Astrocyte of the hippocampus (primary cell): ENCODE measurements around the gene AASS.
A peak's percentile ranks its signal among the peaks of the same experiment; 100 is the strongest.
"Not testable (repeated sequence)": the region's sequence is repeated elsewhere in the genome, so short reads cannot be mapped to it uniquely, and the experiment has no call there.

Experiments
- DNase-seq: peaks from one replicate; pipeline ENCODE4 v3.0.0; 2011; ENCODE audit warnings: low read depth, low spot score

AASS gene

DNA sequence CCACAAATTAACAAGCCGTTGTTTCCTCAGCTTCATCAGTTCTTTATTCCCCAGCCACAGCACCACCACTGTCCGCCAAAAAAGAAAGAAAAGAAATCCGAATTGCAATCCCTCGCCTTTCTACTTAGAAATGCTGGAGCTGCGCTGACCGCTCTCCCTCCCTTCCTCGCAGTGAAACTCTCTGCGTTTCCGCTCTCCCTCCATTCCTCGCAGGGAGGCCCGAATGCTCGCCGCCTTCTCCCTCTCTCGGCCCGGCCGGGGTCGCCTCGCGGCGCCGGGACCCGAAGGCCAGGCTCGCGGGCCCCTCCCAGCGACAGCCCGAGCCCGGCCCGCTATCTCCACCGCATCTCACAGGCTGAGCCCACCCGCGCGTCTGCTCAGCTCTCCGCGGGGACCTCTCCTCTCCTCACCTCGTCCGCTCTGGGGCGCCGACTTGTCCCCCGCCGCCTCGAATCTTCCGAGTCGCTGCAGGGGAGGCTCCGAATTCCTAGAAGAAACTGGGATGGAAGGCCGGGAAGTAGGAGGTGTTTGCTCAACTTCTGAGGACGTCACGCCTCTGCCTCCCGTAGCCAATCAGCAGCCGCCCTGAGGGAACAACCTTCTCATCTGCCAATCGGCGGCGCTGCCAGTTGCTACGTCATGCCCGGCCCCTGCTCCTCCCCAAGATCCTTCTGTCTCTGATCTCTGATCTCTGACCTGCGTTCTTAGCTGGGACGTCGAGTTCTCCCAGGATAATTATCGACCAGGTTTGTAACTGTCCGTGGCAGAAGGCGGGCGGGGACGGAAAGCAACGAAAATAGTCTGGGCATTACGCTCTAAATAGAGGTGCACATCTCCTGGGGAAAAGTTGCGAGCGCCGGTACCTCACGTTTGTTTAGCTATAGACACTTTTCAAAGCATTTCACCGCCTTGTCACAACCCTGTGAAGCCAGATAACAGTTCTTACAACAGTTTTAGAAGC, at the start of gene AASS:
AASS (minus strand) TSS at position 499 of the 961 bp plus-strand sequence. CDS start 10,523 bp downstream, outside the sequence.
- DNase-seq, result peak; percentile 98

- DNase-seq, result no peak
Observed at GRCh38 chr7:122188785-122189184, 44.7 kb upstream of the AASS start.

GRCh38 chr7:122183106-122183505, 39.1 kb upstream of the AASS start:
- DNase-seq, result no peak

GRCh38 chr7:122182081-122182480, 38.0 kb upstream of the AASS start:
- no peak for DNase-seq

GRCh38 chr7:122172144-122172543, 28.1 kb upstream of the AASS start:
- DNase-seq, result not testable (repeated sequence)

DNA sequence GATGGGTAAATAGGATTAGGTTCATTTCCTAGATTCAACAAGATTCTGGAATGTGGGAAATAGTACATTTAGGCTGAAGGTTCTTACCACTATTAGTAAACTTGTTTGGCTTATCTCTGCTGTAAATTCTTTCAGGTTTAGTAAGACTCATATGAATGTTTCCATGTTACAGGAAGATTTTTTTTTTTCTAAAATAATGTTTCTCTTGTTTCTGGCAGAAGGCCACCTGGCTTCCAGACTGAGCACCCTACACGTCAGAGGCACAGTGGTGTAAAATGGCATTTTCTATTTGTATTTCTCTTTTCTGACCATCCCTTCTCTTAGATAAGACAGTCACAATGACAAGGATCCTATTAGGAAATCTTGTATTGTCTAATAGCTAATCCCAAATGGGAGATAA, 22.7 kb upstream of the AASS start:
- peak; percentile 75 for DNase-seq

DNA sequence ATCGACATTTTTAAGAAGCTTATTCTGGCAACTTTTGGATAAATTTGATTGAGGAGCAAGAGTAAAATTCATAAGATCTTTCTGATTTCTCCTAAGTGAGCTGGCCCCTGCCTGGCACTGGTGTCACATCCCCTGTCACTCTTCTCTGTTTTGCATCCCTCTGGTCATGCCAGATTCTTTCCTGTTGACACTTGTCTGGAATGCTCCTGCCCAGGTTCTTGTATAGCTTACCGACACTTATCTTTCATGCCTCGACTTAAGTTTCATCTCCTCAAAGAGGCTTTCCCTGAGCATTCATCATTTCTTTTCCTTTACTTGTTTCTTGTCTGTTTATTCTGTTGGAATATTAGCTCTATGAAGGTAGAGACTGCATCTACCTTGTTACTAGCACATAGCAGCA, 22.2 kb upstream of the AASS start:
- DNase-seq, result no peak

GRCh38 chr7:122161628-122162027, 17.6 kb upstream of the AASS start:
- peak; percentile 13 for DNase-seq

DNA sequence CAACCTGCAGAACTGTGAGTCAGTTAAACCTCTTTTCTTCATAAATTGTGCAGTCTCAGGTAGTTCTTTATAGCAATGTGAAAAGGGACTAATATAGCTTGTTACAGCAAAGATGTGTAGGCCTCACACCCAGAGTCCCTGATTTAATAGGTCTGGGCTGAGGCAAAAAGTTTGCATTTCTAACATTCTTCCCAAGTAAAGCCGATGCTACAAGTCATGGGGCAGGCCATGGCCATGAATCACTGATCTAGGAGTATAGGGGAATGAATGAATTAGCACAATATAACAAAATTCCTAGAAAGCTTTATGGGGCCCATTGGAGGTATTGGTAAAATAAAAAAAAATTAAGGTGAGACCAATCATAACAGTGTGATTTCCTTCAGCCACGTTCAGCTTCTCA, 11.5 kb upstream of the AASS start:
- DNase-seq, result peak; percentile 28

DNA sequence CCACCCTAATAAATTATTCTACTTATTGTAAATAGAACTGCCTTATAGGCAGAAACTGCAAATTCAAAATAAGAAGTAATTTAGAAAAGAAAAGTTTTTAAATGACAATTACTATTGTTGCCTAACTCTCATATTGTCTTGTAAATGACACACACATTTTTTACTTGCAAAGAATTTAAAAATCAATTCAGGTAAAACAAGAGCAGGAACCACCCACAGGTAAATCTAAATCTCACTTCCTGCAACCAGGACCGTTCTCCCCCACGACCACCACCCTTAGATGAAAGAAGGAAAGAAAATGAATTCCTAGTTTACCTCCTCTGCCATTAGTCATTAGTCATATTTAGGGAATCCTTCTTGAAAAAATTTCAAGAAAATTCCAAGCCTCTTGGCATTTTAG, 4.8 kb upstream of the AASS start:
- DNase-seq, result no peak

GRCh38 chr7:122148081-122148480, 4.0 kb upstream of the AASS start:
- DNase-seq, result no peak

GRCh38 chr7:122145937-122146645, 2.0 kb upstream of the AASS start:
- no peak for DNase-seq

DNA sequence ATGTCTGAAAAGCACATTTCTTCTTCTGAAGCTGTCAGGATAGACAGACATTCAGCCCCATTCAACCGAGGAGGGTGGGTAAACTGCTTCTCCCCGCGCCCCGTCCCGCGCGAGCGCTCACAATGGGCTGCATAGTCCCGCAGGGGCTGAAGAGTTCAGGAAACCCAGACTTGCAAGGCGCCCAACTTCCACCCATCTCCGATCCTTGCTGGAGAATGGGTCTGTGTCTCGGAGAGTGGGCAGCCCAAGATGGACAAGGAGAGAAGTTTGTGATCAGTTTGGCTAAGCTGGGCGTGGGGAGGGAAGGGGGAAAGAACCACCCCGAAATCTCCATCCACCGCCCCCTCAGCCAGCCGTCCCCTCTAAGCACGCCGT, 686 bp downstream of the AASS start:
- DNase-seq, result peak; percentile 57

DNA sequence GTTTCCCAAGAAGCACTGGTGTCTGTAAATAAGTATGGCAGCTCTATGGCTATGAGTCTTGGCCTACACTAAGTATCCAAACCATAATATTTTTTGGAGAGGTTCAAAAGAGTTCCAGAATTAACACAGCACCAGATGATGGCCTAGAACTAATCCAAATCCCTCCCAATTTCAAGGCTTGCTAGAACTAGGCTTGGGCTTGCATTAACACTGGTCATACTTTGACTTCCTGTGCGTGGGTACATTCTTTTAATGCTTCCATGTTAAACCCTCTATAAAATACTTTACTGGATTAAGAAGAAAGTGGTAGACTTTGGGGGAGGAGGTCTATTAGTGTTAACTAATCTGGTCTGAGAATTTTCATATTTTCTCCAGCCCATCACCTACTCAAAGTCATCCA, 3.1 kb downstream of the AASS start:
- DNase-seq, result no peak

DNA sequence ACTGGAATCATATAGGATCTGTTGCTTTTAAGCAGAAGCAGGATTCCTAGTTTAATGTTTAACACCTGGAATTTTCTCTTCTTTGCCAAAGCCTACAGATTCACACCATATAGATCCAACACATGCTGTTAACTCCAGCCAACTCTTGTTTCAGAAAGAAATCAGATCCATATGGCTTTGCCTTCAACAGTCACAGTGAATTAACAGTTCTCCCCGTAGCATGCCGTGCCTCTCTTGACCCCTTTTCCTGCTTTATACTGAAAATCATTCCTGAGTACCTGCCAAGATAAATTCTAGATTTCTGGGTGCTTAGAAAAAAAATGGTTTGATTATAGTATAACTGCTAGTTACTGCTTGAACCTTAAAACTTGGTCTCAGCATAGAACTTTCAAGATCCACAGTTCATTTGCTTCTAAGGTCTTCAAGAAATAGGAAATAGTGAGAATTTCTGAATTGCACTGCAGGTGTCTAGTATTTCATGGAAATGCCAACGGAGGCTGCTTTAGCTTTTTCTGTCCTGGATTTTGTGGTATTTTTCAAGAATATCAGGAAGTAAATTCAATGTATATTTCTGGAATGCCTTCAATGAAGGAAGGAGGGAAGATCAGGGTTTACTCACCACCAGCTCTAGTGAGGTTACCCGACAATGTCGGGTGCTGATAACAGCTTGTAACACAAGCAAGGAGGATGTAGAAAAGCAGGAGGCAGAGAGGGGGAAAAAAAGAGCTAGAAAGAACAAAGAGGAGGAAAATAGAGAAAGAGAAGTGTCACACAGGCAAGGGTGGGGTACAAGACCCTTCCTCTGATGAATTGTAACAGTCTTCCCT, 6.6 kb downstream of the AASS start:
- DNase-seq, result peak; percentile 20

DNA sequence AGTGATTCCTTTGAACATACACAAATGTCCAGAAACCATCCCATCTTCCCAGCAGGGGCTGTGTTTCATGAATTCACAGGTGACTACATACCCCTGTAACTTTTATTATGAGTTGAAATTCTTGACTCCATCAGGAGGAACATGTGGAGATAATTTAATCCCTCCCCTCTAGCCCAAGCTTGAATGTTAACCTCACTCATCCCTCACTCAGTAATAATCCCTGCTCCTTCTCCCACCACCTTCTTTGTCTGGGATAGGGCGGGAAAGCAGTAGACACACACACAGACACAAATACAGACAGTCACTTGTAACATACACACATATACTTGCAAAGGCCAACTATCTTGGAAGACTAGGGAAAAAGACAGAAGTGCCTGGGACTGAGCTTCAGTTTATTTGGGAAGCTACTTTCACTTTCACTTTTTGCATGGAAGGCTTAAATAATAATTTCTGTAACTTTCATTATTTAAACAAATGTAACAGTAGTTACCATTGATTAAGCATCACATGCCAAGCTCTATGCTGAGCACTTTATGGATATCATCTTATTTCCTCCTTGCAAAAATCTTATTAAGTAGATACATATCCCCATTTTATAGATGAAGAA, 7.3 kb downstream of the AASS start:
- DNase-seq, result peak; percentile 28

DNA sequence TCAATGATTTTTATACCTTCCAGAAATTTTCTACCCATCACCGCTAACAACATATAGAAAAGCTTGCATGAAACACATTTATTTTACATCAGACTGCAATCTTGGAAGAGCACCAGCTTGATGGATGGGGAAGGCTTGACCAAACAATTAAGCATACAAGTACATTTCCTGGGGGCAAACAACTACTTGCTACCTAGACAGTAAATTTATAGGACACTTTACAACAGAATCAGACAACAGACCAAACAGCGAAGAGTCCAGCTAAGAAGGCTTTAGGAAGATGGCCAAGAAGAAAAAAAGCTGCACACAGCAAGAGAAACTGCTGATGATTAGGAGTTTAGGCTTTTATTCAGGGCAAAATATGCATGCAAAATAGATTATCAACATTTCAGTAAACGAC, 8.0 kb downstream of the AASS start:
- peak; percentile 10 for DNase-seq

- no peak for DNase-seq
Observed at GRCh38 chr7:122135275-122135674, 8.8 kb downstream of the AASS start.

DNA sequence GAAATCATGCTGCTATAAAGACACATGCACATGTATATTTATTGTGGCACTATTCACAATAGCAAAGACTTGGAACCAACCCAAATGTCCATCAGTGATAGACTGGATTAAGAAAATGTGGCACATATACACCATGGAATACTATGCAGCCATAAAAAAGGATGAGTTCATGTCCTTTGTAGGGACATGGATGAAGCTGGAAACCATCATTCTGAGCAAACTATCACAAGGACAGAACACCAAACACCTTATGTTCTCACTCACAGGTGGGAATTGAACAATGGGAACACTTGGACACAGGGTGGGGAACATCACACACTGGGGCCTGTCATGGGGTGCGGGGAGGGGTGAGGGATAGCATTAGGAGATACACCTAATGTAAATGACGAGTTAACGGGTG, 9.3 kb downstream of the AASS start:
- DNase-seq, result not testable (repeated sequence)

- DNase-seq, result no peak
Observed at GRCh38 chr7:122133477-122133876, 10.6 kb downstream of the AASS start.

DNA sequence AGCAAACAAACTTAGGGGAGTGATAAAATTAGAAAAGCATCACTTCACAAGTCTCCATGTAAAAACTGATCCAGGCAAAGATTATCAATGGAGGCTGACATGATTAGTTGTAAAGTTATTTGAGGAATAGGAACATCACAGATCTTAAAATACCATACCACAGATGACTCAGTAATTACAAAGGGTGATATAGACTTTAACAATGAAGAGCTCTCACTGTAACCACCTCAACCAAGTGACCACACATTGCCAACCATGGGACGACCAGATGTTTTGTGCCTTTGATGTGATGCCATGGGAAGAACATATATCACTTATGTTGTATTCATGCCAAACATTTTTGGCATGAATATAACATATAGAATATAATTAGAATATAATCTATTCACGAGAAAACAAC, 11.7 kb downstream of the AASS start:
- DNase-seq, result peak; percentile 27

DNA sequence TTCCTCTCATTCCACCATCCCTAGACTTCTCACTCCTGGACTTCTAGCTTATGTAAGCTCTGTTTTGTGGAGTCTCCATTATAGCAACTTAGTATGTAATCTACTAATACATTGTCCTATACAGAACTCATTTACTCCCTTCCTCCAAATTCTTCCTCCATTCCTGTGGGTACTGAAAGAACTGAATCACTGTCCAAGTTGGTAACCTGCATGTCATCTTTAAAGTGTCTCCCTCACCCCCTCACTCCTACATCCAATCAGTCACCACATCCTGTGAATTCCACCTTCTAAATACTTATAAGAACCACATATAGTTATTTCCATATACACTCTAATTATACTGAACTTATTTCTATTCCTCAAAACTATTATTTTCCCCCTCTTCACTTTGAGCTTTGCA, 20.3 kb downstream of the AASS start:
- no peak for DNase-seq
